HFFc6 (cell line): ENCODE measurements around the gene ITPK1. TPM values are rescaled to one million over a fixed set of nuclear protein-coding genes. Genes with fewer than 3 reads are reported as not detected.
A peak's percentile ranks its signal among the peaks of the same experiment; 100 is the strongest.

Experiments used
- DNase-seq: peaks from one replicate; pipeline ENCODE4 v3.0.0-alpha.2; 2018
- H3K27ac Mint-ChIP-seq: 2 replicates; pipeline ENCODE4 v1.8.0; 2020; ENCODE audit warnings: mild to moderate bottlenecking, mixed read lengths
- H3K27me3 Mint-ChIP-seq: 2 replicates; pipeline ENCODE4 v1.8.0; 2021; ENCODE audit warnings: mild to moderate bottlenecking, moderate library complexity, mixed read lengths; ENCODE audit not compliant: insufficient read depth
- H3K36me3 Mint-ChIP-seq: 2 replicates; pipeline ENCODE4 v1.8.0; 2021; ENCODE audit warnings: low read depth, mixed read lengths
- H3K4me1 Mint-ChIP-seq: 2 replicates; pipeline ENCODE4 v1.8.0; 2020; ENCODE audit warnings: low read depth, mixed read lengths
- H3K4me3 Mint-ChIP-seq: 2 replicates; pipeline ENCODE4 v1.8.0; 2020; ENCODE audit warnings: mild to moderate bottlenecking, moderate library complexity, mixed read lengths
- H3K9me3 Mint-ChIP-seq: 2 replicates; pipeline ENCODE4 v1.8.0; 2020; ENCODE audit warnings: mild to moderate bottlenecking, mixed read lengths
- CTCF ChIP-seq: fragments of 200-600 bp; sonication (generic); IDR thresholded peaks from 2 replicates; pipeline ENCODE4 v1.5.0; 2021; ENCODE audit warnings: antibody characterized with exemption, mild to moderate bottlenecking
- total RNA-seq, 6 experiments: library from RNA; stranded (reverse); fragmentation: NEBNext Ultra II Directional; extraction: Animal tissue kit (Norgen Biotek cat#: 25700); gene quantifications; 2 replicates in 1 of 6; 3 replicates in 5 of 6; pipeline ENCODE4 v1.2.3, GENCODE V29; 2021

Gene ITPK1
- total RNA-seq, 6 experiments from 2014 or later, result 27.3 to 38.1 (median 32.4) TPM

GRCh38 chr14:92973798-92974372 is 141.8 kb downstream of the ITPK1 start:
- peak; percentile 55 for DNase-seq
- Mint-ChIP-seq H3K27me3 (no peaks in the 10 kb centered on the region; the same call in 1 of the 2 replicates), H3K9me3 (peaks cover 28% of the 10 kb centered on the region), H3K27ac (peak overlapping the region; percentile 78), H3K4me3 (no peak overlapping the region; the same call in 1 of the 2 replicates), H3K36me3 (peaks cover 30% of the 10 kb centered on the region), H3K4me1 (peaks cover 20% of the 10 kb centered on the region)
- no peak for TF ChIP-seq CTCF

- Mint-ChIP-seq H3K4me1 (peaks cover 20% of the 10 kb centered on the region), H3K27ac (peak overlapping the region; percentile 78), H3K4me3 (peak overlapping the region; percentile 24; the same call in 1 of the 2 replicates), H3K36me3 (peaks cover 30% of the 10 kb centered on the region), H3K9me3 (peaks cover 24% of the 10 kb centered on the region), H3K27me3 (no peaks in the 10 kb centered on the region; the same call in 1 of the 2 replicates)
- DNase-seq, result peak; percentile 95
- TF ChIP-seq CTCF, result peak; percentile 92
Observed at GRCh38 chr14:92973261-92973797, 142.4 kb downstream of the ITPK1 start.

- H3K27me3 Mint-ChIP-seq, result no peaks in the 10 kb centered on the region; the same call in 1 of the 2 replicates
- H3K4me1 Mint-ChIP-seq, result peaks cover 20% of the 10 kb centered on the region
- peaks cover 13% of the 10 kb centered on the region for H3K9me3 Mint-ChIP-seq
- TF ChIP-seq CTCF, result no peak
- no peak overlapping the region for H3K27ac Mint-ChIP-seq
- H3K36me3 Mint-ChIP-seq, result peaks cover 13% of the 10 kb centered on the region; the same call in 1 of the 2 replicates
- H3K4me3 Mint-ChIP-seq, result no peak overlapping the region
- DNase-seq, result no peak
Observed at GRCh38 chr14:92971601-92972180, 144.0 kb downstream of the ITPK1 start.

- no peaks in the 10 kb centered on the region for H3K36me3 Mint-ChIP-seq
- H3K4me1 Mint-ChIP-seq, result peaks cover 20% of the 10 kb centered on the region
- H3K4me3 Mint-ChIP-seq, result no peak overlapping the region
- no peak for DNase-seq
- no peak for TF ChIP-seq CTCF
- H3K27ac Mint-ChIP-seq, result no peak overlapping the region
- no peaks in the 10 kb centered on the region; the same call in 1 of the 2 replicates for H3K27me3 Mint-ChIP-seq
- no peaks in the 10 kb centered on the region for H3K9me3 Mint-ChIP-seq
Observed at GRCh38 chr14:92970271-92970670, 145.5 kb downstream of the ITPK1 start.

GRCh38 chr14:92969871-92970270 is 145.9 kb downstream of the ITPK1 start:
- Mint-ChIP-seq H3K27ac (no peak overlapping the region), H3K27me3 (no peaks in the 10 kb centered on the region; the same call in 1 of the 2 replicates), H3K4me3 (no peak overlapping the region), H3K36me3 (no peaks in the 10 kb centered on the region), H3K9me3 (no peaks in the 10 kb centered on the region), H3K4me1 (peaks cover 20% of the 10 kb centered on the region)
- DNase-seq, result no peak
- no peak for TF ChIP-seq CTCF
